Right lobe of liver (tissue), 4 donors: ENCODE results near the gene ATP6V1C2.

ENCODE experiments used
- POLR2A ChIP-seq: fragments of 450-650 bp; IDR thresholded peaks from one replicate; pipeline ENCODE4 v1.6.1; 2017; ENCODE audit warnings: antibody characterized with exemption, mild to moderate bottlenecking
- TF ChIP-seq, protein P1 (sequence below), 4 donors: fragments of 200-600 bp in 3 of 4; fragments of 450-650 bp in 1 of 4; IDR thresholded peaks; one replicate each; pipeline versions ENCODE4 v1.5.1 to v1.8.0; 2016 to 2022; ENCODE audit warnings: antibody characterized with exemption in 4 of 4, mild to moderate bottlenecking in 2 of 4
- donor health status: DM: no; HTN: no; CAD: no.
- donor health status: DM: no; HTN: no; CAD: no.
- donor health status: DM: no; HTN: yes; CAD: no.

DNA sequence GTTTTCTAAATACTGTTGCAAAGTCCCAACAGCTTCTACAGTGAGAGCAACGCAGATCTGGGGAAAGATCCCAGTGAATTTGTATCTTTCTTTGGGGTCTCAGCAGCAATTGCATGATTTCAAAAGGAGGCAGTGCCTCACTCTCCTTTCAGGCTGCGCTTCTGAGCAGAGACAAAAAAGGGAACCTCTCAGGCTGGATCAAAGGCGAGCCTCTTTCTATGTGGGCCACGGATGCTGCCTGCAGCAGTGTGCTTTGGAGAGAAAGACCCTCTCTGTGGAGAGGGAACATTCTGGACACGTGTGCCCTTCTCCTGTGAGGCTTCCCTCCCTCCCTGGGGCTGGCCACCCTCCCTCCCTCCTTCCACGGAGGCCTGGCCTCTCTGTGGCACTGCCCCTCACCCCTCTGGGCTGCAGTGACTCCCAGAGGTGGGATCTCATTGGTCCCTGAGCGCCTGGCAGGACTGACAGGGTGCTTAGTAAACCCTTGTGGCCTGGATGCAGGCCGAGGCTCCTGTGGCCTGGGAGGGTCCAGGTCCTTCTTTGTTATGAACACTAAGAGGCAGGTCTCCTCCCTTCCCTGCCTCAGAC is 112.7 kb downstream of the ATP6V1C2 start:
- TF ChIP-seq POLR2A = no peak
- TF ChIP-seq, protein P1, sequence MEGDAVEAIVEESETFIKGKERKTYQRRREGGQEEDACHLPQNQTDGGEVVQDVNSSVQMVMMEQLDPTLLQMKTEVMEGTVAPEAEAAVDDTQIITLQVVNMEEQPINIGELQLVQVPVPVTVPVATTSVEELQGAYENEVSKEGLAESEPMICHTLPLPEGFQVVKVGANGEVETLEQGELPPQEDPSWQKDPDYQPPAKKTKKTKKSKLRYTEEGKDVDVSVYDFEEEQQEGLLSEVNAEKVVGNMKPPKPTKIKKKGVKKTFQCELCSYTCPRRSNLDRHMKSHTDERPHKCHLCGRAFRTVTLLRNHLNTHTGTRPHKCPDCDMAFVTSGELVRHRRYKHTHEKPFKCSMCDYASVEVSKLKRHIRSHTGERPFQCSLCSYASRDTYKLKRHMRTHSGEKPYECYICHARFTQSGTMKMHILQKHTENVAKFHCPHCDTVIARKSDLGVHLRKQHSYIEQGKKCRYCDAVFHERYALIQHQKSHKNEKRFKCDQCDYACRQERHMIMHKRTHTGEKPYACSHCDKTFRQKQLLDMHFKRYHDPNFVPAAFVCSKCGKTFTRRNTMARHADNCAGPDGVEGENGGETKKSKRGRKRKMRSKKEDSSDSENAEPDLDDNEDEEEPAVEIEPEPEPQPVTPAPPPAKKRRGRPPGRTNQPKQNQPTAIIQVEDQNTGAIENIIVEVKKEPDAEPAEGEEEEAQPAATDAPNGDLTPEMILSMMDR (IDR thresholded peaks at IDR 0.05) = no peak
